HepG2 (cell line): ENCODE results near the gene TOGARAM1. TPM values are rescaled to one million over a fixed set of nuclear protein-coding genes. Genes with fewer than 3 reads are reported as not detected.

Source experiments
- ATM ChIP-seq: fragments of 450-650 bp; IDR thresholded peaks from 2 replicates; pipeline ENCODE4 v1.7.1; 2017; ENCODE audit warnings: mild to moderate bottlenecking, borderline replicate concordance
- CBX5 ChIP-seq: sonication (generic); formaldehyde crosslinking; IDR thresholded peaks from 2 replicates; pipeline ENCODE4 v1.4.0; 2020; ENCODE audit warnings: missing genetic modification reagents, borderline replicate concordance
- FOSL1 ChIP-seq: sonication (generic); formaldehyde crosslinking; IDR thresholded peaks from 2 replicates; pipeline ENCODE4 v1.9.0; 2021; ENCODE audit warnings: missing genetic modification reagents, borderline replicate concordance
- KDM3A ChIP-seq: IDR thresholded peaks from 2 replicates; pipeline ENCODE4 v1.6.1; 2018; ENCODE audit warnings: low read depth, missing compliant biosample characterization
- MBNL3 ChIP-seq: fragments of 250-450 bp; sonication (Bioruptor Pico); conservative IDR thresholded peaks from 2 replicates; pipeline ENCODE4 v1.8.0; 2022; ENCODE audit warnings: mild to moderate bottlenecking, inconsistent platforms
- MZF1 ChIP-seq: sonication (generic); formaldehyde crosslinking; IDR thresholded peaks from 2 replicates; pipeline ENCODE4 v1.8.1; 2023; ENCODE audit warnings: mild to moderate bottlenecking, missing genetic modification reagents, borderline replicate concordance
- NR2F2 ChIP-seq: IDR thresholded peaks from 2 replicates; pipeline ENCODE4 v1.6.1; 2012; ENCODE audit warnings: low read depth, inconsistent platforms, borderline replicate concordance
- PHF20 ChIP-seq: sonication (generic); formaldehyde crosslinking; IDR thresholded peaks from 2 replicates; pipeline ENCODE4 v1.5.0; 2020; ENCODE audit warnings: mild to moderate bottlenecking, missing genetic modification reagents
- POLR2A ChIP-seq, 2 experiments: IDR thresholded peaks; 2 replicates each; pipeline ENCODE4 v1.6.1; 2011; ENCODE audit warnings: low read depth in 2 of 2, low read length in 2 of 2, mild to moderate bottlenecking in 1 of 2, moderate library complexity in 1 of 2; ENCODE audit not compliant: insufficient read depth in 1 of 2
- RORA ChIP-seq: sonication (generic); formaldehyde crosslinking; IDR thresholded peaks from 2 replicates; pipeline ENCODE4 v1.5.0; 2020; ENCODE audit warnings: mild to moderate bottlenecking, missing genetic modification reagents, moderate library complexity
- SNRNP70 ChIP-seq: fragments of 200-400 bp; formaldehyde crosslinking; IDR thresholded peaks from 2 replicates; pipeline ENCODE4 v1.6.1; 2017; ENCODE audit warnings: mild to moderate bottlenecking, low read depth, low read length, moderate library complexity
- SOX6 ChIP-seq, 2 experiments: fragments of 450-650 bp in 1 of 2; sonication (generic) in 1 of 2; formaldehyde crosslinking in 1 of 2; IDR thresholded peaks; 2 replicates each; pipeline versions ENCODE4 v1.4.0 to v1.6.1; 2017 to 2020; ENCODE audit warnings: antibody characterized with exemption in 1 of 2, mild to moderate bottlenecking in 1 of 2, missing genetic modification reagents in 1 of 2
- ZBTB3 ChIP-seq: sonication (generic); formaldehyde crosslinking; IDR thresholded peaks from 2 replicates; pipeline ENCODE4 v1.4.0; 2020; ENCODE audit warnings: low read depth, mild to moderate bottlenecking, moderate library complexity, missing genetic modification reagents, borderline replicate concordance
- ZNF557 ChIP-seq: sonication (generic); formaldehyde crosslinking; IDR thresholded peaks from 2 replicates; pipeline ENCODE4 v1.4.0; 2020; ENCODE audit warnings: missing genetic modification reagents
- ZNF569 ChIP-seq: sonication (generic); formaldehyde crosslinking; IDR thresholded peaks from 2 replicates; pipeline ENCODE4 v1.5.0; 2020; ENCODE audit warnings: mild to moderate bottlenecking, missing genetic modification reagents, moderate library complexity, borderline replicate concordance
- ZNF724P ChIP-seq: sonication (generic); formaldehyde crosslinking; IDR thresholded peaks from 2 replicates; pipeline ENCODE4 v1.8.0; 2022; ENCODE audit warnings: missing genetic modification reagents, borderline replicate concordance
- ZNF792 ChIP-seq: IDR thresholded peaks from 2 replicates; pipeline ENCODE4 v1.6.1; 2016
- ZNF883 ChIP-seq: sonication (generic); formaldehyde crosslinking; IDR thresholded peaks from 2 replicates; pipeline ENCODE4 v1.5.1; 2020; ENCODE audit warnings: mild to moderate bottlenecking, missing genetic modification reagents; ENCODE audit errors: not compliant biosample characterization
- ZNF891 ChIP-seq: sonication (generic); formaldehyde crosslinking; IDR thresholded peaks from 2 replicates; pipeline ENCODE4 v1.5.0; 2020; ENCODE audit warnings: mild to moderate bottlenecking, missing genetic modification reagents
- ZSCAN9 ChIP-seq: IDR thresholded peaks from 2 replicates; pipeline ENCODE4 v1.6.1; 2016; ENCODE audit warnings: borderline replicate concordance
- polyA plus RNA-seq, 8 experiments: library from polyadenylated mRNA; depleted of rRNA in 3 of 8; stranded (reverse) in 7 of 8; unstranded in 1 of 8; fragments of >200 nt; fragmentation: Illumina TruSeq in 4 of 8; extraction: Trizol in 4 of 8; gene quantifications; 2 replicates each; pipeline versions ENCODE4 v1.2.1 to v1.2.3, GENCODE V29; 2011 to 2016; ENCODE audit warnings: low read depth in 4 of 8, missing spikeins in 1 of 8, mixed read lengths in 1 of 8; ENCODE audit not compliant: insufficient read depth in 1 of 8
- total RNA-seq, 5 experiments: library from RNA; depleted of rRNA; stranded (reverse); fragments of >200 nt; fragmentation: Illumina TruSeq; extraction: Trizol; gene quantifications; 2 replicates each; pipeline ENCODE4 v1.2.3, GENCODE V29; 2016; ENCODE audit warnings: low read depth in 1 of 5
- TF ChIP-seq, protein P1 (sequence below): sonication (generic); formaldehyde crosslinking; IDR thresholded peaks from 2 replicates; pipeline ENCODE4 v1.5.1; 2020; ENCODE audit warnings: mild to moderate bottlenecking, missing genetic modification reagents, borderline replicate concordance
- TF ChIP-seq, protein P2 (sequence below): sonication (generic); formaldehyde crosslinking; IDR thresholded peaks from 2 replicates; pipeline ENCODE4 v1.4.0; 2020; ENCODE audit warnings: missing genetic modification reagents
- TF ChIP-seq, protein P3 (sequence below): sonication (generic); formaldehyde crosslinking; IDR thresholded peaks from 2 replicates; pipeline ENCODE4 v1.8.0; 2022; ENCODE audit warnings: low read depth, missing genetic modification reagents

Gene TOGARAM1
- total and polyA plus RNA-seq, 2 of the 13 experiments (the other 11 are each of a cell fraction or from before 2014, with no cell fraction given), result 5.6 to 9.8 TPM

DNA sequence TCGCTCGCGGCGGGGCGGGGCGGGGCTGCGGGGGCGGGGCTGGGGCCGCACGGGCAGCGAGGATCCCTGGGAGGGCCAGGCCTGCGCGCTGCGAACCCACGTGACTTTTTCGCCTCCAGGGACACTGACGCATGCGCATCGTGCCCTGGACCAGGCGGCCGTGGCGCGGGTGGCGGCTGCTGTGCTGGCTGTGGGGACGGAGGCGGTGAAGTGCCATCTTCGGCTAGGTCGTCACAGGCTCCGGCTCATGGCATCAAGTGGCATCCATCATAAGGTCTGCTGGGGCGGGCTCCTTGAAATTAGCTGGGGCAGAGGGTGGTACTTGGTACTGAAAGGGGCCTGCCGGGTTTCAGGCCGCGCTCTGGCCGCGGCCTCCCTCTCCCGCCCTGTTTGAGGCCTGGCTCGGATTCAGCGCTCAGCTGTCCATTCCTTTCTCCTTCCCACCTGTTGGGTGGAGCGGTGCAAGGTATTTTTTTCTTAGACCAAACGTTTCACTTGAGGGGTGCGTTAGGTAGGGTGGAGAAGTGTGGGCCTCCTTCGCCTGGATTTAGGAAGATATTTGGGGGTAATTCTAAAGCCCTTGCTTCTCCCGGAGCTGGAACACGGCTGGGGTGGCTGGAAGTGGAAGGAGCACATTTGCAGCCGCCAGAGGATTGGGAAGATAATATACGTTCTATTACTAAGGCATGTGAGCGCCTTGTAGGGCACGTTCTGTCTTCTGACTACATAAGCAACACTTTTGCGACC lies 122.2 kb downstream of the TOGARAM1 start, which contains the start of gene PRPF39 (continued):
- TF ChIP-seq ZSCAN9, result 0 out of 2 replicates have a peak, but pooled peaks have one; percentile 26
- no peak for TF ChIP-seq KDM3A
- no peak for TF ChIP-seq MZF1 (CRISPR knock-in tag)
- no peak for TF ChIP-seq SNRNP70
- TF ChIP-seq ZNF724P (CRISPR knock-in tag), result no peak
- TF ChIP-seq, protein P1, sequence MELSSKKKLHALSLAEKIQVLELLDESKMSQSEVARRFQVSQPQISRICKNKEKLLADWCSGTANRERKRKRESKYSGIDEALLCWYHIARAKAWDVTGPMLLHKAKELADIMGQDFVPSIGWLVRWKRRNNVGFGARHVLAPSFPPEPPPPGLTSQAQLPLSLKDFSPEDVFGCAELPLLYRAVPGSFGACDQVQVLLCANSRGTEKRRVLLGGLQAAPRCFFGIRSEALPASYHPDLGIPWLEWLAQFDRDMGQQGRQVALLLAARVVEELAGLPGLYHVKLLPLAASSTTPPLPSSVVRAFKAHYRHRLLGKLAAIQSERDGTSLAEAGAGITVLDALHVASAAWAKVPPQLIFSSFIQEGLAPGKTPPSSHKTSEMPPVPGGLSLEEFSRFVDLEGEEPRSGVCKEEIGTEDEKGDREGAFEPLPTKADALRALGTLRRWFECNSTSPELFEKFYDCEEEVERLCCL (CRISPR knock-in tag), result peak; percentile 54; the same call in 1 of the 2 replicates
- peak; percentile 64; the same call in 1 of the 2 replicates for TF ChIP-seq PHF20
- no peak for TF ChIP-seq ZNF891 (CRISPR knock-in tag)
- no peak for TF ChIP-seq NR2F2
- TF ChIP-seq CBX5, result no peak
- no peak for TF ChIP-seq SOX6 (IDR thresholded peaks at IDR 0.05)
- no peak; the same call in 1 of the 2 replicates for TF ChIP-seq SOX6 (CRISPR knock-in tag; IDR thresholded peaks at IDR 0.05)
- no peak for TF ChIP-seq RORA
- TF ChIP-seq ZNF883 (CRISPR knock-in tag), result no peak
- no peak for TF ChIP-seq ZNF557
- TF ChIP-seq, protein P2, sequence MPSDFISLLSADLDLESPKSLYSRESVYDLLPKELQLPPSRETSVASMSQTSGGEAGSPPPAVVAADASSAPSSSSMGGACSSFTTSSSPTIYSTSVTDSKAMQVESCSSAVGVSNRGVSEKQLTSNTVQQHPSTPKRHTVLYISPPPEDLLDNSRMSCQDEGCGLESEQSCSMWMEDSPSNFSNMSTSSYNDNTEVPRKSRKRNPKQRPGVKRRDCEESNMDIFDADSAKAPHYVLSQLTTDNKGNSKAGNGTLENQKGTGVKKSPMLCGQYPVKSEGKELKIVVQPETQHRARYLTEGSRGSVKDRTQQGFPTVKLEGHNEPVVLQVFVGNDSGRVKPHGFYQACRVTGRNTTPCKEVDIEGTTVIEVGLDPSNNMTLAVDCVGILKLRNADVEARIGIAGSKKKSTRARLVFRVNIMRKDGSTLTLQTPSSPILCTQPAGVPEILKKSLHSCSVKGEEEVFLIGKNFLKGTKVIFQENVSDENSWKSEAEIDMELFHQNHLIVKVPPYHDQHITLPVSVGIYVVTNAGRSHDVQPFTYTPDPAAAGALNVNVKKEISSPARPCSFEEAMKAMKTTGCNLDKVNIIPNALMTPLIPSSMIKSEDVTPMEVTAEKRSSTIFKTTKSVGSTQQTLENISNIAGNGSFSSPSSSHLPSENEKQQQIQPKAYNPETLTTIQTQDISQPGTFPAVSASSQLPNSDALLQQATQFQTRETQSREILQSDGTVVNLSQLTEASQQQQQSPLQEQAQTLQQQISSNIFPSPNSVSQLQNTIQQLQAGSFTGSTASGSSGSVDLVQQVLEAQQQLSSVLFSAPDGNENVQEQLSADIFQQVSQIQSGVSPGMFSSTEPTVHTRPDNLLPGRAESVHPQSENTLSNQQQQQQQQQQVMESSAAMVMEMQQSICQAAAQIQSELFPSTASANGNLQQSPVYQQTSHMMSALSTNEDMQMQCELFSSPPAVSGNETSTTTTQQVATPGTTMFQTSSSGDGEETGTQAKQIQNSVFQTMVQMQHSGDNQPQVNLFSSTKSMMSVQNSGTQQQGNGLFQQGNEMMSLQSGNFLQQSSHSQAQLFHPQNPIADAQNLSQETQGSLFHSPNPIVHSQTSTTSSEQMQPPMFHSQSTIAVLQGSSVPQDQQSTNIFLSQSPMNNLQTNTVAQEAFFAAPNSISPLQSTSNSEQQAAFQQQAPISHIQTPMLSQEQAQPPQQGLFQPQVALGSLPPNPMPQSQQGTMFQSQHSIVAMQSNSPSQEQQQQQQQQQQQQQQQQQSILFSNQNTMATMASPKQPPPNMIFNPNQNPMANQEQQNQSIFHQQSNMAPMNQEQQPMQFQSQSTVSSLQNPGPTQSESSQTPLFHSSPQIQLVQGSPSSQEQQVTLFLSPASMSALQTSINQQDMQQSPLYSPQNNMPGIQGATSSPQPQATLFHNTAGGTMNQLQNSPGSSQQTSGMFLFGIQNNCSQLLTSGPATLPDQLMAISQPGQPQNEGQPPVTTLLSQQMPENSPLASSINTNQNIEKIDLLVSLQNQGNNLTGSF (CRISPR knock-in tag), result no peak
- peak; percentile 92 to 98 for TF ChIP-seq POLR2A (IDR thresholded peaks at IDR 0.05; ENCODE audit: insufficient read depth in 1 of 2, low read depth in 2 of 2, low read length in 2 of 2)
- TF ChIP-seq FOSL1 (CRISPR knock-in tag), result no peak
- no peak; the same call in 1 of the 2 replicates for TF ChIP-seq ZBTB3 (CRISPR knock-in tag)
- no peak for TF ChIP-seq ZNF569 (CRISPR knock-in tag)
- TF ChIP-seq, protein P3, sequence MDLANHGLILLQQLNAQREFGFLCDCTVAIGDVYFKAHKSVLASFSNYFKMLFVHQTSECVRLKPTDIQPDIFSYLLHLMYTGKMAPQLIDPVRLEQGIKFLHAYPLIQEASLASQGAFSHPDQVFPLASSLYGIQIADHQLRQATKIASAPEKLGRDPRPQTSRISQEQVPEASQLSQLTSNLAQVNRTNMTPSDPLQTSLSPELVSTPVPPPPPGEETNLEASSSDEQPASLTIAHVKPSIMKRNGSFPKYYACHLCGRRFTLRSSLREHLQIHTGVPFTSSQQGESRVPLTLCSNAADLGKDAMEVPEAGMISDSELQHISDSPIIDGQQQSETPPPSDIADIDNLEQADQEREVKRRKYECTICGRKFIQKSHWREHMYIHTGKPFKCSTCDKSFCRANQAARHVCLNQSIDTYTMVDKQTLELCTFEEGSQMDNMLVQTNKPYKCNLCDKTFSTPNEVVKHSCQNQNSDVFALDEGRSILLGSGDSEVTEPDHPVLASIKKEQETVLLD (CRISPR knock-in tag), result 0 out of 2 replicates have a peak, but pooled peaks have one; percentile 22
- no peak for TF ChIP-seq MBNL3 (CRISPR knock-in tag)
- peak; percentile 90 for TF ChIP-seq ZNF792
- TF ChIP-seq ATM, result no peak
